ENCODE data around the gene ETF1.

ETF1 gene

GRCh38 chr5:138574744-138575193 lies 31.7 kb upstream of the ETF1 start:
- peaks cover 44% of the 10 kb centered on the region for H3K36me3 ChIP-seq (ENCODE audit: insufficient read depth, low read length)
- WGBS: under 1% methylated on average over 18 of the region's 18 CpGs

GRCh38 chr5:138573949-138574670 lies 31.1 kb upstream of the ETF1 start:
- Histone ChIP-seq H3K9me3 (ENCODE audit: insufficient read depth, low read depth, low read length) (no peaks in the 10 kb centered on the region), H3K9ac (ENCODE audit: low read depth, low read length) (peak overlapping the region; percentile 98), H3K36me3 (ENCODE audit: insufficient read depth, low read length) (peaks cover 51% of the 10 kb centered on the region), H3K4me1 (ENCODE audit: insufficient read depth, low read length) (peaks cover 6% of the 10 kb centered on the region; the same call in 1 of the 2 replicates), H3K27me3 (ENCODE audit: insufficient read depth, low read length) (no peaks in the 10 kb centered on the region), H3K27ac (ENCODE audit: low read depth, low read length) (peak overlapping the region; percentile 99), H3K4me3 (ENCODE audit: low read length) (peak overlapping the region; percentile 89)
- 36% methylated on average over 6 of the region's 9 CpGs for WGBS

More at GRCh38 chr5:138574744-138575193, 31.7 kb upstream of the ETF1 start:
- Histone ChIP-seq H3K4me1 (ENCODE audit: insufficient read depth, low read length) (peaks cover 6% of the 10 kb centered on the region; the same call in 1 of the 2 replicates), H3K4me3 (ENCODE audit: low read length) (peak overlapping the region; percentile 89), H3K9me3 (ENCODE audit: insufficient read depth, low read depth, low read length) (no peaks in the 10 kb centered on the region), H3K9ac (ENCODE audit: low read depth, low read length) (peak overlapping the region; percentile 98), H3K27me3 (ENCODE audit: insufficient read depth, low read length) (no peaks in the 10 kb centered on the region), H3K27ac (ENCODE audit: low read depth, low read length) (peak overlapping the region; percentile 99)

- Histone ChIP-seq H3K9me3 (ENCODE audit: insufficient read depth, low read depth, low read length) (no peaks in the 10 kb centered on the region), H3K4me1 (ENCODE audit: insufficient read depth, low read length) (peaks cover 6% of the 10 kb centered on the region; the same call in 1 of the 2 replicates), H3K4me3 (ENCODE audit: low read length) (peak overlapping the region; percentile 89), H3K36me3 (ENCODE audit: insufficient read depth, low read length) (peaks cover 60% of the 10 kb centered on the region), H3K27me3 (ENCODE audit: insufficient read depth, low read length) (no peaks in the 10 kb centered on the region), H3K9ac (ENCODE audit: low read depth, low read length) (no peak overlapping the region; the same call in 1 of the 2 replicates), H3K27ac (ENCODE audit: low read depth, low read length) (no peak overlapping the region)
- 94% methylated on average over 8 of the region's 8 CpGs for WGBS
Observed at GRCh38 chr5:138573223-138573622, 30.2 kb upstream of the ETF1 start.

GRCh38 chr5:138570871-138571270 lies 27.8 kb upstream of the ETF1 start:
- 95% methylated on average over 9 of the region's 9 CpGs for WGBS
- H3K4me3 ChIP-seq (ENCODE audit: low read length): no peak overlapping the region

GRCh38 chr5:138569782-138570181 lies 26.7 kb upstream of the ETF1 start:
- Histone ChIP-seq H3K9me3 (ENCODE audit: insufficient read depth, low read depth, low read length) (no peaks in the 10 kb centered on the region), H3K27ac (ENCODE audit: low read depth, low read length) (no peak overlapping the region), H3K36me3 (ENCODE audit: insufficient read depth, low read length) (peaks cover 94% of the 10 kb centered on the region), H3K4me3 (ENCODE audit: low read length) (no peak overlapping the region), H3K9ac (ENCODE audit: low read depth, low read length) (no peak overlapping the region), H3K4me1 (ENCODE audit: insufficient read depth, low read length) (peaks cover 6% of the 10 kb centered on the region; the same call in 1 of the 2 replicates), H3K27me3 (ENCODE audit: insufficient read depth, low read length) (no peaks in the 10 kb centered on the region)
- 99% methylated on average over 7 of the region's 7 CpGs for WGBS

More at GRCh38 chr5:138570871-138571270, 27.8 kb upstream of the ETF1 start:
- H3K9ac ChIP-seq (ENCODE audit: low read depth, low read length): no peak overlapping the region
- peaks cover 83% of the 10 kb centered on the region for H3K36me3 ChIP-seq (ENCODE audit: insufficient read depth, low read length)
- peaks cover 6% of the 10 kb centered on the region; the same call in 1 of the 2 replicates for H3K4me1 ChIP-seq (ENCODE audit: insufficient read depth, low read length)
- H3K27ac ChIP-seq (ENCODE audit: low read depth, low read length): no peak overlapping the region
- H3K9me3 ChIP-seq (ENCODE audit: insufficient read depth, low read depth, low read length): no peaks in the 10 kb centered on the region
- H3K27me3 ChIP-seq (ENCODE audit: insufficient read depth, low read length): no peaks in the 10 kb centered on the region

GRCh38 chr5:138568061-138568824 lies 25.2 kb upstream of the ETF1 start:
- Histone ChIP-seq H3K4me1 (ENCODE audit: insufficient read depth, low read length) (no peaks in the 10 kb centered on the region), H3K36me3 (ENCODE audit: insufficient read depth, low read length) (peaks cover 100% of the 10 kb centered on the region), H3K4me3 (ENCODE audit: low read length) (no peak overlapping the region), H3K9me3 (ENCODE audit: insufficient read depth, low read depth, low read length) (no peaks in the 10 kb centered on the region), H3K27me3 (ENCODE audit: insufficient read depth, low read length) (no peaks in the 10 kb centered on the region), H3K9ac (ENCODE audit: low read depth, low read length) (no peak overlapping the region), H3K27ac (ENCODE audit: low read depth, low read length) (no peak overlapping the region)
- 96% methylated on average over 16 of the region's 16 CpGs for WGBS

GRCh38 chr5:138566792-138567191 lies 23.8 kb upstream of the ETF1 start:
- H3K9ac ChIP-seq (ENCODE audit: low read depth, low read length): no peak overlapping the region
- no peaks in the 10 kb centered on the region for H3K4me1 ChIP-seq (ENCODE audit: insufficient read depth, low read length)
- H3K4me3 ChIP-seq (ENCODE audit: low read length): no peak overlapping the region
- no peaks in the 10 kb centered on the region for H3K27me3 ChIP-seq (ENCODE audit: insufficient read depth, low read length)
- H3K9me3 ChIP-seq (ENCODE audit: insufficient read depth, low read depth, low read length): no peaks in the 10 kb centered on the region
- WGBS: 81% methylated on average over 3 of the region's 3 CpGs
- peaks cover 96% of the 10 kb centered on the region for H3K36me3 ChIP-seq (ENCODE audit: insufficient read depth, low read length)
- no peak overlapping the region for H3K27ac ChIP-seq (ENCODE audit: low read depth, low read length)

GRCh38 chr5:138565100-138565821 lies 22.2 kb upstream of the ETF1 start:
- H3K4me3 ChIP-seq (ENCODE audit: low read length): no peak overlapping the region
- no peak overlapping the region for H3K27ac ChIP-seq (ENCODE audit: low read depth, low read length)
- no peaks in the 10 kb centered on the region for H3K27me3 ChIP-seq (ENCODE audit: insufficient read depth, low read length)
- H3K4me1 ChIP-seq (ENCODE audit: insufficient read depth, low read length): no peaks in the 10 kb centered on the region
- whole genome bisulfite sequencing: 96% methylated on average over 7 of the region's 7 CpGs
- H3K9ac ChIP-seq (ENCODE audit: low read depth, low read length): no peak overlapping the region
- H3K36me3 ChIP-seq (ENCODE audit: insufficient read depth, low read length): peaks cover 96% of the 10 kb centered on the region
- no peaks in the 10 kb centered on the region for H3K9me3 ChIP-seq (ENCODE audit: insufficient read depth, low read depth, low read length)

- H3K9ac ChIP-seq (ENCODE audit: low read depth, low read length): no peak overlapping the region
- no peak overlapping the region for H3K4me3 ChIP-seq (ENCODE audit: low read length)
- H3K4me1 ChIP-seq (ENCODE audit: insufficient read depth, low read length): no peaks in the 10 kb centered on the region
- no peaks in the 10 kb centered on the region for H3K27me3 ChIP-seq (ENCODE audit: insufficient read depth, low read length)
- no peak overlapping the region for H3K27ac ChIP-seq (ENCODE audit: low read depth, low read length)
- peaks cover 96% of the 10 kb centered on the region for H3K36me3 ChIP-seq (ENCODE audit: insufficient read depth, low read length)
- H3K9me3 ChIP-seq (ENCODE audit: insufficient read depth, low read depth, low read length): no peaks in the 10 kb centered on the region
- WGBS: 92% methylated on average over 9 of the region's 9 CpGs
Observed at GRCh38 chr5:138564242-138564641, 21.2 kb upstream of the ETF1 start.

- Histone ChIP-seq H3K27ac (ENCODE audit: low read depth, low read length) (no peak overlapping the region), H3K4me3 (ENCODE audit: low read length) (no peak overlapping the region), H3K9ac (ENCODE audit: low read depth, low read length) (no peak overlapping the region), H3K9me3 (ENCODE audit: insufficient read depth, low read depth, low read length) (no peaks in the 10 kb centered on the region), H3K27me3 (ENCODE audit: insufficient read depth, low read length) (no peaks in the 10 kb centered on the region), H3K4me1 (ENCODE audit: insufficient read depth, low read length) (no peaks in the 10 kb centered on the region), H3K36me3 (ENCODE audit: insufficient read depth, low read length) (peaks cover 96% of the 10 kb centered on the region)
- 92% methylated on average over 3 of the region's 3 CpGs for WGBS
Observed at GRCh38 chr5:138563340-138564118, 20.5 kb upstream of the ETF1 start.

Data from HUES64 (cell line).